H1 (cell line): ENCODE data around the gene ATP1B3.

Experiments
- E2F6 ChIP-seq: IDR thresholded peaks from 2 replicates; pipeline ENCODE4 v1.6.1; 2012; ENCODE audit warnings: inconsistent platforms
- JUND ChIP-seq: IDR thresholded peaks from 2 replicates; pipeline ENCODE4 v1.6.1; 2011; ENCODE audit warnings: mild to moderate bottlenecking, improper control_type of control experiment, low read length
- NRF1 ChIP-seq: IDR thresholded peaks from 2 replicates; pipeline ENCODE4 v1.6.1; 2011; ENCODE audit warnings: mild to moderate bottlenecking, low read depth, low read length, improper control_type of control experiment
- RFX5 ChIP-seq: IDR thresholded peaks from 2 replicates; pipeline ENCODE4 v1.6.1; 2011; ENCODE audit warnings: low read depth, low read length, improper control_type of control experiment, borderline replicate concordance
- SP2 ChIP-seq: IDR thresholded peaks from 2 replicates; pipeline ENCODE4 v1.6.1; 2012; ENCODE audit warnings: mild to moderate bottlenecking, low read length, inconsistent platforms
- TCF12 ChIP-seq: IDR thresholded peaks from 2 replicates; pipeline ENCODE4 v1.6.1; 2011; ENCODE audit warnings: low read depth, mild to moderate bottlenecking, low read length

DNA sequence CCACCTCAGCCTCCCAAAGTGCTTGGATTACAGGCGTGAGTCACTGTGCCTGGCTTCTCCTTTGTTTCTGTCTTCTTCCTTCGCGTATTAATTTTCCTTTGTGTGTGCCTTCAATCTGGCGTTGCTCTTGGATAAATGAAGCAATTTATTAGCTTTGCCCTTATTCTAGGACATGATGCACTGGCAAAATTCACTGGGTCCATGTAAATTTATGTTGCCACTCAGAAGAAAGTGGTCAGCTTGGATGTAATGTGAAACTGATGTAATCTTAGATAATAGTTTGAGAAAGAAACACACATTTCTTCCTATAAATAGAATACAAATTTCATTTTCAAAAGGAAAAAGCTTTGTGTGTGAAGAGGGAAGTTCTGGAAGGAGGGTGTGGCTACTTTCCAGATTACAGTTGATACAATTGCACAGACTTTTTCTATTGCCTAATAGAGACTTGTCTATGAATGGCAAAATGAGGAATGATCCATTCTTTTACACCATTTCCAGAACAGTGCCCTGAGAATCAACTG, 23.3 kb upstream of the ATP1B3 start:
- TF ChIP-seq NRF1: no peak
- TF ChIP-seq TCF12: no peak
- TF ChIP-seq SP2: no peak
- no peak for TF ChIP-seq JUND
- TF ChIP-seq RFX5: no peak
- no peak for TF ChIP-seq E2F6
